Mucosa of descending colon (tissue), 3 donors: ENCODE results near the gene G3BP1. TPM values are rescaled to one million over a fixed set of nuclear protein-coding genes. Genes with fewer than 3 reads are reported as not detected.

ENCODE experiments used
- ATAC-seq: fragments of 200-7000 bp; cut with Tn5 transposase; one replicate; pipeline ENCODE4 v1.9.1; 2020; ENCODE audit warnings: mild to moderate bottlenecking, moderate library complexity
- DNase-seq, 3 donors: peaks; one replicate each; pipeline ENCODE4 v3.0.0-alpha.2; 2020
- H3K36me3 ChIP-seq: fragments of 200-600 bp; one replicate; pipeline ENCODE4 v1.8.0; 2021; ENCODE audit warnings: low read depth, mild to moderate bottlenecking
- H3K4me1 ChIP-seq: fragments of 200-600 bp; one replicate; pipeline ENCODE4 v1.8.0; 2021; ENCODE audit warnings: low read depth, mild to moderate bottlenecking
- H3K4me3 ChIP-seq: fragments of 200-600 bp; one replicate; pipeline ENCODE4 v1.8.0; 2021; ENCODE audit warnings: mild to moderate bottlenecking
- H3K9me3 ChIP-seq: fragments of 200-600 bp; one replicate; pipeline ENCODE4 v1.8.0; 2021; ENCODE audit warnings: mild to moderate bottlenecking
- CTCF ChIP-seq: fragments of 200-600 bp; IDR thresholded peaks from one replicate; pipeline ENCODE4 v1.8.0; 2022; ENCODE audit warnings: antibody characterized with exemption, mild to moderate bottlenecking
- intact Hi-C, 2 donors: fragments of 100-400 bp; cut with DNase I in 1 of 2; cut with micrococcal nuclease in 1 of 2; formaldehyde crosslinking; loops; one replicate each; pipeline versions ENCODE4 v1.11.0 to v1.11.1; 2022; cut with DNase I, micrococcal nuclease
- total RNA-seq, 3 donors: library from RNA; stranded (reverse); fragmentation: NEBNext Ultra II Directional in 2 of 3; extraction: Animal tissue kit (Norgen Biotek cat#: 25700) in 2 of 3; gene quantifications; one replicate each; pipeline versions ENCODE4 v1.2.1 to v1.2.4, GENCODE V29; 2021 to 2023
- donor health status: DM: no; HTN: no; CAD: no; lungs with moderate emphysema.
- donor health status: DM: no; HTN: no; CAD: no.
- donor health status: DM: no; HTN: yes; CAD: no.

The G3BP1 gene
- total RNA-seq, 3 donors from 2014 or later, result 121 to 132 (median 127) TPM

GRCh38 chr5:151757233-151758140 lies 14.3 kb upstream of the G3BP1 start:
- DNase-seq (no peak), ATAC-seq (peak; percentile 27)
- H3K4me1 ChIP-seq, result peaks cover 33% of the 10 kb centered on the region
- intact Hi-C loops, result no loop called here
- no peaks in the 10 kb centered on the region for H3K9me3 ChIP-seq
- H3K36me3 ChIP-seq, result no peaks in the 10 kb centered on the region
- no peak for TF ChIP-seq CTCF
- peak overlapping the region; percentile 39 for H3K4me3 ChIP-seq

- DNase-seq (peak in 1 of 3 donors; percentile 30), ATAC-seq (peak; percentile 58)
- peak overlapping the region; percentile 39 for H3K4me3 ChIP-seq
- H3K4me1 ChIP-seq, result peaks cover 33% of the 10 kb centered on the region
- intact Hi-C loops, result no loop called here
- H3K9me3 ChIP-seq, result no peaks in the 10 kb centered on the region
- H3K36me3 ChIP-seq, result no peaks in the 10 kb centered on the region
- TF ChIP-seq CTCF, result no peak
These were observed 13.7 kb upstream of the G3BP1 start for GRCh38 chr5:151758141-151758429.

GRCh38 chr5:151758430-151759241 lies 13.1 kb upstream of the G3BP1 start, which contains the start of gene ATOX1:
TSS of gene ATOX1 (minus strand) at chr5:151758631. CDS start at chr5:151758551, 80 bp downstream.
- H3K9me3 ChIP-seq, result no peaks in the 10 kb centered on the region
- H3K36me3 ChIP-seq, result no peaks in the 10 kb centered on the region
- no peak for TF ChIP-seq CTCF
- peak within 1 kb of the TSS; percentile 39 for H3K4me3 ChIP-seq
- peaks cover 33% of the 10 kb centered on the region for H3K4me1 ChIP-seq
- DNase-seq, result peak; percentile 94 to 96 (median 94)
- intact Hi-C loops, result no loop called here
- ATAC-seq, result peak; percentile 100

GRCh38 chr5:151764801-151765200 lies 7.0 kb upstream of the G3BP1 start:
- TF ChIP-seq CTCF, result no peak
- ATAC-seq (no peak), DNase-seq (no peak)
- Histone ChIP-seq H3K4me1 (peaks cover under 1% of the 10 kb centered on the region), H3K9me3 (no peaks in the 10 kb centered on the region), H3K4me3 (no peak overlapping the region), H3K36me3 (no peaks in the 10 kb centered on the region)
- intact Hi-C loops, result no loop called here

GRCh38 chr5:151766975-151767374 lies 4.8 kb upstream of the G3BP1 start:
- Histone ChIP-seq H3K9me3 (peaks cover 3% of the 10 kb centered on the region), H3K4me1 (peaks cover 8% of the 10 kb centered on the region), H3K4me3 (no peak overlapping the region), H3K36me3 (no peaks in the 10 kb centered on the region)
- no peak for DNase-seq
- ATAC-seq, result no peak
- TF ChIP-seq CTCF, result no peak
- intact Hi-C loops, result no loop called here
